Mesodermal cell (in vitro differentiated cells): ENCODE data around the gene FAM13A.

Experiments used
- H3K27ac ChIP-seq: 2 replicates; pipeline ENCODE4 v1.7.0; 2013; ENCODE audit warnings: mild to moderate bottlenecking, low read depth, low read length, moderate library complexity; ENCODE audit not compliant: severe bottlenecking
- H3K36me3 ChIP-seq: 2 replicates; pipeline ENCODE4 v1.7.1; 2013; ENCODE audit warnings: mild to moderate bottlenecking, low read length, moderate library complexity; ENCODE audit not compliant: control insufficient read depth, insufficient read depth
- H3K4me1 ChIP-seq: one replicate; pipeline ENCODE4 v1.7.1; 2013; ENCODE audit warnings: mild to moderate bottlenecking, low read length; ENCODE audit not compliant: insufficient read depth, control insufficient read depth, poor library complexity, severe bottlenecking
- H3K4me3 ChIP-seq: 2 replicates; pipeline ENCODE4 v1.7.0; 2013; ENCODE audit warnings: low read length, control low read depth, mild to moderate bottlenecking; ENCODE audit not compliant: insufficient read depth, poor library complexity, severe bottlenecking; ENCODE audit errors: extremely low read depth
- H3K9me3 ChIP-seq: 2 replicates; pipeline ENCODE4 v1.7.1; 2013; ENCODE audit warnings: mild to moderate bottlenecking, low read length, moderate library complexity; ENCODE audit not compliant: control insufficient read depth
- WGBS, 2 experiments: methylation state at CpG; one replicate each; pipeline ENCODE4 v1.1.5; 2013; ENCODE audit warnings: missing lambda C conversion rate in 2 of 2; ENCODE audit not compliant: insufficient coverage in 2 of 2; 5-methylcytosine and 5-hydroxymethylcytosine counted together

FAM13A gene

DNA sequence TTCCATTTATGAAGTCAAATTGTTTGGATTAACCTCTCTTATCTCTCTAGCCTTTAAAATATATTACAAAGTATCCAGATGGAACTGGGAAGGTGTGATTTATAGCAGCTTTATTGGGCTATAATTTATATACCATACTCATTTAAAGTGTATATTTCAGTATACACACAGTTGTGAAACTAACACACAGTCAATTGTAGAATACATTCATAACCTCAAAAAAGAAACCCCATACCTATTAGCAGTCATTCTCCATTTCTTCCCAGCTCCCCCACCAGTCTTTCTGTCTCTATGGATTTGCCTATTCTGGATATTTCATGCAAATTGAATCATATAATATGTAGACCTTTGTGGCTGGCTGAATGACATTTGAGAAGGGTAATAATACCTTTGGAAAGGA is 351.8 kb downstream of the FAM13A start:
- H3K4me3 ChIP-seq = no peak overlapping the region
- H3K27ac ChIP-seq = no peak overlapping the region

DNA sequence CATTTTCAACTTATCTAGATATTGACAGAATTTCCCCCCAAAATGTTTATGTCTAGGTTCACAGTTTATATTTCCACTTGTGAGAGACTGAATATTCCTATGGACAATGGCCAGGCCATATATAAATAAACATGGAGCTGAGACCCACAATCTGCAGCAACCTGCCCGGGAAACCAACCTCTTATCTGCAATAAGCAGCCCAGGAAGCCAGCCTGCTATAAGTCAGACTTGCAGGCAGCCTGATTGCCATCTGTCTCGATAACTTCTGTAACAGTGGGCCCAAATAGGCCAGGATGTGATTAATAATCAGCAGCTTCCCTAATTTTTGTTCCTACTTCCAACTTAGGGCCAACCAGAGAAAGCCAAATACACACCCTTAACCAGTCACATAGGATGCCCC is 354.2 kb downstream of the FAM13A start:
- Histone ChIP-seq H3K4me1 (peaks cover 4% of the 10 kb centered on the region), H3K9me3 (no peaks in the 10 kb centered on the region), H3K36me3 (no peaks in the 10 kb centered on the region), H3K27ac (no peak overlapping the region), H3K4me3 (no peak overlapping the region)
- 90 to 92% methylated on average over 2 of the region's 2 CpGs for WGBS, 2 experiments

More for the DNA sequence above, 351.8 kb downstream of the FAM13A start:
- Histone ChIP-seq H3K9me3 (no peaks in the 10 kb centered on the region), H3K36me3 (no peaks in the 10 kb centered on the region), H3K4me1 (peaks cover 4% of the 10 kb centered on the region)

DNA sequence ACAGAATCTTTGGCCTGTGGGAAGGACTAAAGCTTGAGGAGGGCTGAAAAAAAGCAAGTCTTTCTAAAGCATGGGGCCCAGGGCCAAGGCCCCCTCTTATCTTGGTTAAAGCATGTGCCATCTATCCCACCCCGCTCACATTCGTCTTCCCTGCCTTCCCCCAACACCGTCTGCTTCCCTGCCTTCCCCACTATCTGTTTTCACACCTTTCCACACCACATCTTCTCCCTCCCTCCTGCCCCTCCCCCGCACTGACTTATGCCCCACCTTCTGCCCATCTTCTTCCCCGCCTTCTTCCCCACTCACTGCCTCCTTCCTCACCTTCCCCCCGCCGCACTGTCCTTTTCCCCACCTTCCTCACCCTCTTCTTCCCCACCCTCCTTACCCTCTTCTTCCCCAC is 358.5 kb downstream of the FAM13A start:
- H3K4me1 ChIP-seq = no peaks in the 10 kb centered on the region
- no peak overlapping the region for H3K4me3 ChIP-seq
- no peak overlapping the region for H3K27ac ChIP-seq
- no peaks in the 10 kb centered on the region for H3K36me3 ChIP-seq
- no peaks in the 10 kb centered on the region for H3K9me3 ChIP-seq
- 89 to 100% methylated on average over 3 to 7 of the region's 7 CpGs for WGBS, 2 experiments

DNA sequence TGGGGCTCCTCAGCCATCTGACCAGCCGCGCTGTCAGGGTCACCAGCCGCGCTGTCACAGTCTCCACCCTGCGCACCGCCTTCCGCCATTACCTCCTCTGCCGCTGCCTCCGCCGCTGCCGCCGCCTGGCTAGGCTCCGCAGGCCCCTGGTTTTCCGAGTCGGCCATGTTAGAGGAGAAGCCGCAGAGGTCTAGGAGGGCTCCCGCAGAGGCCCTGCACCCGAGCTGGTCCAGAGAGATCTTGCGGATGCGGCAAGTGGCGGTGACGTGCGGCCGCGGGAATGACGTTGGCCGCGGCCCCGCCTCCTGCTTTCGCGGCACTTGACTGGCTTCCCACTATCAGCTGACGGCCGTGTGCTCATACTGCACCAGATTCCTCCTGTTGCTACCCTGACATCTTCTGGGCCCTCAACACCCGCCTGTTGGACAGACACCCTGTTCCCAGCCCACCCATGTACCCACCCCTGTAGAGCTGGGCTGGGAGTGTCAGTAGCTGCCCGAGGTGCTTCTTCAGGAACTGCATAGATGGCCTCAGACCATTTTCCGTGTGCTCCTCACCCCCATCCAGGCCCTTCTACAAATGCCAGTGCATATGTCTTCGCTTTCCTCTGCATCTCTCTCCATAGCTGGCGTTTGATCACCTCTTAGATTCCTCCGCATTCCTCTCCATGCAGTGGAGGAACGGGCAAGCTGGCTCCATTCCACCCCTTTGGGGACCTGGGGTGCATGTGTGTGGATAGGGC is 359.2 kb downstream of the FAM13A start, which contains the start of gene NAP1L5:
Gene NAP1L5 (minus strand): TSS at position 242 of the 742 bp plus-strand sequence. CDS start 75 bp downstream, at position 167.
- no peaks in the 10 kb centered on the region for H3K36me3 ChIP-seq
- no peak within 1 kb of the TSS for H3K27ac ChIP-seq
- no peaks in the 10 kb centered on the region for H3K4me1 ChIP-seq
- no peaks in the 10 kb centered on the region for H3K9me3 ChIP-seq
- WGBS, 2 experiments = 64 to 68% methylated on average over 16 to 39 of the region's 40 CpGs
- H3K4me3 ChIP-seq = peak within 1 kb of the TSS; percentile 47

DNA sequence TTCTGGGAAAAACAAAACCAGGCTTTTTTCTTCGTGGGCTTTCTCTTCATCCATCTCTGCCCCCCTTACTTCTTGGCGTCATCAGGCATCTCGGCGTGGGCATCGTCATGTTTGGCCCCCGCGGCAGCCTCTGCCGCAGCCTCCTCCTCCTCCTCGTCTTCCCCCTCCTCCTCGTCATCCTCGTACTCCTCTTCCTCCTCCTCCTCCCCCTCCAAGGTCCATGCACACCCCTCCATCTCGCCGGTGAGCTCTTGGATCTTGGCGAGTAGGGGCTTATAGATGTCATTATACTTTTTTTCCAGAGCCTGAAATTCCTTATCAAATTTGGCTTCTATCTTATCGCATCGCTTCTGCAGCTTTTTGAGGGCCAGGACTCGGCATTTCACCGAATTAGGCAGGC is 359.8 kb downstream of the FAM13A start:
- Histone ChIP-seq H3K27ac (no peak overlapping the region), H3K36me3 (no peaks in the 10 kb centered on the region), H3K9me3 (no peaks in the 10 kb centered on the region), H3K4me3 (peak overlapping the region; percentile 47), H3K4me1 (no peaks in the 10 kb centered on the region)
- WGBS, 2 experiments = 53 to 56% methylated on average over 13 to 15 of the region's 18 CpGs

DNA sequence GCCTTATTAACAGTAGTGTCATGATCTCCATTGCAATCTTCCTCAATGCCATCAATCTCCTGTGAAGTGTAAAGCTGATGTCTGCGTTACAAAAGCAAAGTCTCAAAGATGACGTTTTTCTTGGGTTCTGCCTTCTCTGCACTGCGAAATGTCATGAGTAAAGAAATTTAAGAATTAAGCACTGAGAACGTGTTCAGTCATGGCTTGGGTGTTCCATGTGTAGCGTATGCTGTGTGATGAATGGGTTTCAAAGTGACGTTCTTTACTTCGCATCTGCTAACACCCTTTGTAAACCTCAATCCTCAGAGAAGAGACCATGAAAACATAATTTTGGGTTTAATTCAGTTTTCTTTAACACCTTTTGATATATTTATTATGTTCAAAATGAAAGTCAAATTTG is 360.4 kb downstream of the FAM13A start:
- 80 to 100% methylated on average over 1 to 4 of the region's 7 CpGs for WGBS, 2 experiments
- Histone ChIP-seq H3K9me3 (no peaks in the 10 kb centered on the region), H3K36me3 (no peaks in the 10 kb centered on the region), H3K27ac (no peak overlapping the region), H3K4me3 (peak overlapping the region; percentile 47), H3K4me1 (no peaks in the 10 kb centered on the region)

DNA sequence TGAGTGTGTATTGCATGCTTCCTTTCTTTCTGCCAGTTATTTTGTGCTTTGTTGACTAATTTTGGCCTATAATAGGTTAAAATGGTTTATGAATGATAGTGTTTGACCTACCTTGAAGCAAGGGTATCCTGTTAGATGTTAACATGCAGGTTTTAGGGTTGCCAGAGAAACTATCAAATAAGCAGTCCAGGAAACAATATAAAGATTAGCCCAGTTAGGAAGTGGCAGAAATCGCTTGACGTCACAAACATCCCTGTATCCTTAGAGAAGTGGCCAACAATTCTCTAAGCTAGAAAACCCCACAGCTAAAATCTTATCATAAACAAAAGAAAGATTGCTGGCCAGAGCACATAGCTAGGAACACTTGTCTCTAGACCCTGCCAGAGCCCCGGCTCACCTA is 363.2 kb downstream of the FAM13A start:
- Histone ChIP-seq H3K27ac (no peak overlapping the region), H3K9me3 (no peaks in the 10 kb centered on the region), H3K4me3 (no peak overlapping the region), H3K36me3 (no peaks in the 10 kb centered on the region), H3K4me1 (no peaks in the 10 kb centered on the region)
- 94 to 100% methylated on average over 1 to 3 of the region's 3 CpGs for WGBS, 2 experiments

DNA sequence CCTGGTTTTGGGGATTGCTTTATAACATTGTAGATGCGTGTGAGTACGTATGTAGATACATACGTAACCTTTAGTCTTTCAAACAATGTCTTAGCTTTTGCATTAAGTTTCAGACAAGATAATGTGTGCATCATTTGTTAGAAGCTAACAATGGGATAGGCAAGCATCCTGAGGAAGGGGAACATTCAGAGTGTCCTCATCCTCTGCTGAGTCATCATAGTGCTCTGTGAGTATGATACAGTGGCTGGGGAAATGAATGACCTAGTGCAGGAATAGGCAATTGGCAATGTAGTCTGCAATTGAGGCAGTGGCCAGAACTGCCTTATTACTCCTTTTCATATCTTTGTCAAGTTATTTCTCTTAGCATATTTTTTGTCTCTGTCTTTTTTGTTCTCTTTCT is 366.6 kb downstream of the FAM13A start:
- no CpG with 5 or more reads among the region's 3 CpGs for WGBS, 2 experiments
- Histone ChIP-seq H3K36me3 (no peaks in the 10 kb centered on the region), H3K9me3 (no peaks in the 10 kb centered on the region), H3K4me3 (no peak overlapping the region), H3K4me1 (no peaks in the 10 kb centered on the region), H3K27ac (no peak overlapping the region)

DNA sequence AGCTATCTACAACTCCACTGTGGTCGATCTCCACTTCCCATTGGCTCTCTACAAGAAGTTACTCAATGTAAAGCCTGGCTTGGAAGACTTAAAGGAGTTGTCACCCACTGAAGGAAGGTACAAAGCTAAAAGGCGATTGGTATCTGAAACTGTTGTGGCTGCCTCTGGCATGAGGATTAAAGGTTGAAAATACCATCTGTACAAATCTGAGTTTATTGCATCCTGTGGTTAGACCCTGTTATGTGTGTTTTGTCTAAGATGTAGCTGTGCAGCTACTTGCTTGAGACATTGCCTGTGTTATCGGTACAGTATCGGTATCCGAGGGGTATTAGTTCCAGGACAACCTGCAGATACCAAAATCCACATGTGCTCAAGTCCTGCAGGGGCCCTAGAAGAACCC is 375.8 kb downstream of the FAM13A start:
- WGBS, 2 experiments = 63 to 86% methylated on average over 2 to 4 of the region's 5 CpGs

More for the DNA sequence above, 375.8 kb downstream of the FAM13A start:
- Histone ChIP-seq H3K4me3 (no peak overlapping the region), H3K9me3 (no peaks in the 10 kb centered on the region), H3K27ac (no peak overlapping the region), H3K36me3 (no peaks in the 10 kb centered on the region), H3K4me1 (no peaks in the 10 kb centered on the region)
